ENCODE data around the gene IFI27L2.
A peak's percentile ranks its signal among the peaks of the same experiment; 100 is the strongest.

IFI27L2 gene

GRCh38 chr14:94098326-94098992 is 30.9 kb downstream of the IFI27L2 start:
- no peak for DNase-seq

DNA sequence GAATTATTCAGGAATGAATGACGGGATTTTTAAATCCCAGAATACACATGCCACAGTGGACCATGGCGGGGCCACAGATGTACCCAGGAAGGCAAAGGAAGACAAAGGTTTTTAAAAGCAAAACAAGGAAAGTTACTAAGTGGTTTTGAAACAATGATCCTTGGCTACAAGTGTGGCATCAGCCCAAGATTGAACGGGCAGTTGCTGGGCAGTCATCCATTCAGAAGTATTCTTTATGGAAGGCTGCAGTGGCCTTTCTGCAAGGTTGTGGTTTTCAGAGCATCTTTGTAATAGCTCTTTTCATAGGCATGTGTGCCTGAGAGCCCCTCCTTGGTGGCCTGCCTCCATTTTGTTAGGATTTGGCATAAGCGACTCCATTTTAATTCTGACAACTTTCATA is 32.3 kb downstream of the IFI27L2 start:
- DNase-seq, result no peak

GRCh38 chr14:94093418-94093817 is 36.0 kb downstream of the IFI27L2 start:
- DNase-seq, result no peak

DNA sequence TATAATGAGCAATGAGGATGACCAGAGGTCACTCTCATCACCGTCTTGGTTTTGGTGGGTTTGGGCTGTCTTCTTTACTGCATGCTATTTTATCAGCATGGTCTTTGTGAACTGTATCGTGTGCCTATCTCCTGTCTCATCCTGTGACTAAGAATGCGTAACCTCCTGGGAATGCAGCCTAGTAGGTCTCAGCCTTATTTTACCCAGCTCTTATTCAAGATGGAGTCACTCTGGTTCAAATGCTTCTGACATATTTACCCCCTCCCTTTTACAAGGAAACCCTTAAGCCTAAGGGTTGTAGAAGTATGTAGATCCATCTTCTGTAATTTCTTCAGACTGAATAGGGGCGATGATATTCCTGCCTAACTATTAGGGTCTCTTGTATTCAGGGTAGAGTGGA is 39.9 kb downstream of the IFI27L2 start:
- DNase-seq, result no peak

GRCh38 chr14:94088516-94088915 is 40.9 kb downstream of the IFI27L2 start:
- no peak for DNase-seq

GRCh38 chr14:94087891-94088290 is 41.5 kb downstream of the IFI27L2 start:
- no peak for DNase-seq

- DNase-seq, result no peak
These were observed 48.0 kb downstream of the IFI27L2 start for GRCh38 chr14:94081386-94081820.

DNA sequence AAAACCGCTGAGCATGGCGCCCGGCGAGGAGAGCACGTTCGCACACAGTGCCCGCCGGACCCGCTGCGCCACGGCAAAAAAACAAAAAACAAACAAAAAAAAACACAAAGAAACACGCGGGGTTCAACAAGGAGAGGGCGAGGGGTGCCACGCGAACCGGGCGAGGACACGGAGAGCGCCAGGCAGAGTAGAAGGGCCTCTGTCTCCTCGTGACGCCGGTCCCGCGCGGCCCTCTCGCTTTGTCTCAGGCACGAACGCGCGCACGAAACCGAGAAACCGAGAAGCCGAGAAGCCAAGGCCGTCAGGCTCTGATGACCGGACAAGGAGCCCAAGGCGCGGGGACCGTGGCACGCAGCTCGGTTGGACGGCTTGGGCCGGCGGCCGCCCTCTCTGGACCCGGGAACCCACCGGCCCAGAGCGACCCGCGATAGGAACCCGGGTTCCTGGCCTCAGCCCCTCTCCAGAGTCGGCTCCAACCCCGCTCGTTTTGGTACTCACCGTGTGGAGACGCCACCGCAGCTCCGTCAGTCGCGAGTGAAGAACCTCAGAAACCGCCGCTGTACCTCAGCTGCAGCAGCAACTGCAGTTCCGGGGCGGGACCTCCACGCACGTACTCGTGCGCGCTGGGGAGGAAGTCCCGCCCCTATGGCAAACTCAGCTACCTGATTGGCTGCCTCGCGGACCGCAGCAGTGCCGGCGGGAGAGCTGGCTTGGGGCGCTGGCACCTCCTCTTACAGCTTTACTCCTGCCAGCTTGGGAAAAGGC is 48.6 kb downstream of the IFI27L2 start, which contains the start of the genes DDX24 and IFI27L1:
TSS of gene DDX24 (minus strand) at position 582 of the 765 bp plus-strand sequence. CDS start 1,460 bp downstream, outside the sequence.
TSS of gene IFI27L1 (plus strand) at position 690 of the 765 bp plus-strand sequence. CDS start 15,628 bp downstream, outside the sequence.
- peak; percentile 96 for DNase-seq

- no peak for DNase-seq
These were observed 49.3 kb downstream of the IFI27L2 start for GRCh38 chr14:94079891-94080620.

- DNase-seq, result no peak
These were observed 51.6 kb downstream of the IFI27L2 start for GRCh38 chr14:94077823-94078222.

Measured in CD4-positive, alpha-beta T cell treated with Interferon gamma for 1 hour (primary cell).